Heart right ventricle (tissue), 16 donors: ENCODE data around the gene RCAN2. TPM values are rescaled to one million over a fixed set of nuclear protein-coding genes. Genes with fewer than 3 reads are reported as not detected.

Source experiments
- ATAC-seq, 8 donors: fragments of 200-7000 bp; cut with Tn5 transposase; one replicate each; pipeline ENCODE4 v1.9.1; 2020; ENCODE audit warnings: mild to moderate bottlenecking in 8 of 8, moderate library complexity in 8 of 8, moderate number of reproducible peaks in 1 of 8
- DNase-seq, 2 donors: peaks; one replicate each; pipeline ENCODE4 v3.0.0-alpha.2; 2020
- H3K27ac ChIP-seq, 10 donors: fragments of 200-600 bp; sonication (generic) in 2 of 10; one replicate each; pipeline versions ENCODE4 v1.5.0 to v1.8.0; 2020 to 2022; ENCODE audit warnings: mild to moderate bottlenecking in 3 of 10
- H3K27me3 ChIP-seq, 7 donors: fragments of 200-600 bp; one replicate each; pipeline ENCODE4 v1.8.0; 2021 to 2022; ENCODE audit warnings: mild to moderate bottlenecking in 2 of 7
- H3K36me3 ChIP-seq, 9 donors: fragments of 200-600 bp; sonication (generic) in 1 of 9; one replicate each; pipeline versions ENCODE4 v1.5.0 to v1.8.0; 2020 to 2022; ENCODE audit warnings: mild to moderate bottlenecking in 2 of 9
- H3K4me1 ChIP-seq, 9 donors: fragments of 200-600 bp; sonication (generic) in 1 of 9; one replicate each; pipeline versions ENCODE4 v1.5.0 to v1.8.0; 2020 to 2022; ENCODE audit warnings: mild to moderate bottlenecking in 4 of 9
- H3K4me3 ChIP-seq, 10 donors: fragments of 200-600 bp; sonication (generic) in 2 of 10; one replicate each; pipeline versions ENCODE4 v1.5.0 to v1.8.0; 2020 to 2022; ENCODE audit warnings: mild to moderate bottlenecking in 7 of 10, moderate library complexity in 2 of 10
- H3K9me3 ChIP-seq, 11 donors: fragments of 200-600 bp in 10 of 11; sonication (generic) in 2 of 11; one replicate each; pipeline versions ENCODE4 v1.5.0 to v1.8.0; 2013 to 2022; ENCODE audit warnings: mild to moderate bottlenecking in 2 of 11, control low read depth in 1 of 11, moderate library complexity in 1 of 11
- WGBS, 2 donors: extraction: QIAGEN DNeasy Blood & Tissue Kit; methylation state at CpG; one replicate each; pipeline ENCODE4 v1.1.7; 2013; ENCODE audit warnings: inconsistent platforms in 1 of 2; 5-methylcytosine and 5-hydroxymethylcytosine counted together
- intact Hi-C, 10 donors: fragments of 100-400 bp; cut with DNase I; formaldehyde crosslinking; loops; one replicate each; pipeline versions ENCODE4 v1.11.1 to v1.14.2; 2022
- polyA plus RNA-seq, 2 donors: library from polyadenylated mRNA; stranded (reverse); fragments of 200-250 nt; gene quantifications; one replicate each; pipeline ENCODE4 v1.2.3, GENCODE V29; 2013
- total RNA-seq, 10 donors: library from RNA; stranded (reverse); fragmentation: NEBNext Ultra II Directional in 3 of 10; extraction: Animal tissue kit (Norgen Biotek cat#: 25700) in 3 of 10; gene quantifications; one replicate each; pipeline versions ENCODE4 v1.2.1 to v1.2.4, GENCODE V29; 2021 to 2023
- TF ChIP-seq, protein P1 (sequence below), 9 donors: fragments of 200-600 bp; sonication (generic) in 2 of 9; IDR thresholded peaks; one replicate each; pipeline versions ENCODE4 v1.5.0 to v1.8.0; 2021 to 2022; ENCODE audit warnings: antibody characterized with exemption in 9 of 9, mild to moderate bottlenecking in 5 of 9, moderate library complexity in 1 of 9
- donor health status: Arrhythmogenic right ventricular cardiomyopathy.
- donor health status: ischemic (EF 13 %, LVEDD 7.1; RV severe dilation, severe dysfunction).
- donor health status: healthy with polysubstance abuse.
- donor health status: DM: no; HTN: yes; CAD: no.
- donor health status: DM: no; HTN: no; CAD: no.
- donor health status: ischemic (EF 25% LVEDD 6.9; RV normal size, moderate dysfunction).
- donor health status: ischemic (EF 25% LVEDD 5.7; RV mildly dilated, moderate dysfunction).
- donor health status: healthy.
- donor health status: DM: yes; HTN: yes; CAD: no.
- donor health status: Ischemic cardiomyopathy.
- donor health status: ischemic (EF 35%, LVEDD 5.7; RV mildly dilated, moderate dysfunction).
- donor health status: nonischemic (EF 11% LVEDD 7.7; RV severe dilation, severe dysfunction).
- donor health status: DM: yes; HTN: yes; CAD: no.
- donor health status: PGD.
- donor health status: ischemic (EF 29% LVEDD 5.4; RV normal size, mild dysfunction).
- donor health status: nonischemic (EF 23%, LVEDD 6.1; RV moderate dilation, normal function).

RCAN2 gene
- total and polyA plus RNA-seq, 12 donors = 51.0 to 352 (median 298) TPM

- Histone ChIP-seq H3K36me3 (no peaks in the 10 kb centered on the region), H3K27me3 (no peaks in the 10 kb centered on the region), H3K27ac (peak overlapping the region in 1 of 10 donors; percentile 23), H3K4me3 (no peak overlapping the region), H3K9me3 (no peaks in the 10 kb centered on the region), H3K4me1 (peaks cover 7 to 64% (median 39%) of the 10 kb centered on the region in 9 donors)
- no peak for ATAC-seq
- intact Hi-C loops = no loop called here
- WGBS, 2 donors = 90 to 91% methylated on average over 2 of the region's 2 CpGs
- TF ChIP-seq, protein P1, sequence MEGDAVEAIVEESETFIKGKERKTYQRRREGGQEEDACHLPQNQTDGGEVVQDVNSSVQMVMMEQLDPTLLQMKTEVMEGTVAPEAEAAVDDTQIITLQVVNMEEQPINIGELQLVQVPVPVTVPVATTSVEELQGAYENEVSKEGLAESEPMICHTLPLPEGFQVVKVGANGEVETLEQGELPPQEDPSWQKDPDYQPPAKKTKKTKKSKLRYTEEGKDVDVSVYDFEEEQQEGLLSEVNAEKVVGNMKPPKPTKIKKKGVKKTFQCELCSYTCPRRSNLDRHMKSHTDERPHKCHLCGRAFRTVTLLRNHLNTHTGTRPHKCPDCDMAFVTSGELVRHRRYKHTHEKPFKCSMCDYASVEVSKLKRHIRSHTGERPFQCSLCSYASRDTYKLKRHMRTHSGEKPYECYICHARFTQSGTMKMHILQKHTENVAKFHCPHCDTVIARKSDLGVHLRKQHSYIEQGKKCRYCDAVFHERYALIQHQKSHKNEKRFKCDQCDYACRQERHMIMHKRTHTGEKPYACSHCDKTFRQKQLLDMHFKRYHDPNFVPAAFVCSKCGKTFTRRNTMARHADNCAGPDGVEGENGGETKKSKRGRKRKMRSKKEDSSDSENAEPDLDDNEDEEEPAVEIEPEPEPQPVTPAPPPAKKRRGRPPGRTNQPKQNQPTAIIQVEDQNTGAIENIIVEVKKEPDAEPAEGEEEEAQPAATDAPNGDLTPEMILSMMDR (IDR thresholded peaks at IDR 0.05) = no peak
- no peak for DNase-seq
Observed at GRCh38 chr6:46287043-46287442, 204.2 kb downstream of the RCAN2 start.

- intact Hi-C loops = no loop called here
- WGBS, 2 donors = 50 to 68% methylated on average over 2 of the region's 2 CpGs
- Histone ChIP-seq H3K9me3 (no peaks in the 10 kb centered on the region), H3K36me3 (no peaks in the 10 kb centered on the region), H3K27me3 (no peaks in the 10 kb centered on the region), H3K27ac (no peak overlapping the region), H3K4me3 (no peak overlapping the region), H3K4me1 (peaks cover 2 to 38% (median 20%) of the 10 kb centered on the region in 9 donors)
- DNase-seq (no peak), ATAC-seq (peak in 3 of 8 donors; percentile 49 to 68 (median 55))
- TF ChIP-seq, protein P1 (IDR thresholded peaks at IDR 0.05) = no peak
Observed at GRCh38 chr6:46284475-46284874, 206.8 kb downstream of the RCAN2 start.

DNA sequence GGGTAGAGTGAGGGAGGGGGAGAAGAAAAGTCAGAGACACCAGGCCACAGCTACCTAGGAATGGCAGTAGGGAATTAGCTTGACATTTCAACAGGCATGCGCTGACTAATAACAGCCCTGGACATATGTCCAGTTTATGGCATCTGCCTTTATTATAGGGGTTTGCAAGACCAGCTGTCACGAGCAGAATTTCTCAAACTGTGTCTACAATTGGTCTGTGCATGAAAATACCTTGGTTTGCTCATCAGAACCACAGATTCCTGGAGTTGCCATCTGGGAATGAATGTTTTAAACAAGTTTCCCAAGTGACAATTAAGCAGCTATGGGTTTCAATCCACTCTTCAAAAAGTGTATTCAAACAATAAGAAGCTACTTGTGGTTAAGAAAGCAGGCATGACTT lies 210.1 kb downstream of the RCAN2 start:
- Histone ChIP-seq H3K36me3 (no peaks in the 10 kb centered on the region), H3K27me3 (no peaks in the 10 kb centered on the region), H3K4me1 (peaks cover 0 to 30% (median 8%) of the 10 kb centered on the region in 9 donors), H3K27ac (no peak overlapping the region), H3K9me3 (no peaks in the 10 kb centered on the region), H3K4me3 (no peak overlapping the region)
- TF ChIP-seq, protein P1 (IDR thresholded peaks at IDR 0.05) = no peak
- DNase-seq (no peak), ATAC-seq (no peak)
- intact Hi-C loops = no loop called here
- WGBS, 2 donors = 89 to 91% methylated on average over 2 of the region's 2 CpGs

- intact Hi-C loops = no loop called here
- no peaks in the 10 kb centered on the region for H3K27me3 ChIP-seq
- DNase-seq = no peak
- ATAC-seq = no peak
- no peaks in the 10 kb centered on the region for H3K36me3 ChIP-seq
- H3K4me1 ChIP-seq = peaks cover 0 to 34% (median 8%) of the 10 kb centered on the region in 9 donors
- TF ChIP-seq, protein P1 (IDR thresholded peaks at IDR 0.05) = no peak
- no peak overlapping the region for H3K4me3 ChIP-seq
- no peaks in the 10 kb centered on the region for H3K9me3 ChIP-seq
- no peak overlapping the region for H3K27ac ChIP-seq
Observed at GRCh38 chr6:46279874-46280273, 211.4 kb downstream of the RCAN2 start.
